ENCODE data around the gene MMD. TPM values are rescaled to one million over a fixed set of nuclear protein-coding genes. Genes with fewer than 3 reads are reported as not detected.
"Not testable (repeated sequence)": the region's sequence is repeated elsewhere in the genome, so short reads cannot be mapped to it uniquely, and the experiment has no call there.

The MMD gene
- total and polyA plus RNA-seq, 8 donors, result 1.1 to 7.0 (median 4.1) TPM

GRCh38 chr17:55423535-55423934 is 1.9 kb upstream of the MMD start:
- ATAC-seq, result no peak
- Histone ChIP-seq H3K36me3 (no peaks in the 10 kb centered on the region), H3K4me1 (peaks cover 0 to 7% (median 3%) of the 10 kb centered on the region in 3 donors), H3K27me3 (no peaks in the 10 kb centered on the region), H3K27ac (no peak overlapping the region), H3K4me3 (no peak overlapping the region), H3K9me3 (no peaks in the 10 kb centered on the region)
- WGBS, 2 donors, result 54 to 67% methylated on average over 3 of the region's 3 CpGs
- DNase-seq, result no peak
- intact Hi-C loops (cut with DNase I), result no loop called here
- no peak for FAIRE-seq
- no peak for TF ChIP-seq CTCF (IDR thresholded peaks at IDR 0.05)

GRCh38 chr17:55422828-55423164 is 1.2 kb upstream of the MMD start:
- H3K27ac ChIP-seq; H3K27me3 ChIP-seq; H3K36me3 ChIP-seq; ATAC-seq; H3K9me3 ChIP-seq; intact Hi-C loops (cut with DNase I); DNase-seq; H3K4me3 ChIP-seq; H3K4me1 ChIP-seq; FAIRE-seq: not testable (repeated sequence)
- WGBS, 2 donors, result 55 to 64% methylated on average over 6 of the region's 6 CpGs

GRCh38 chr17:55420776-55421178 is 858 bp downstream of the MMD start:
- H3K4me1 ChIP-seq, result peaks cover 0 to 7% (median 3%) of the 10 kb centered on the region in 3 donors
- H3K9me3 ChIP-seq, result no peaks in the 10 kb centered on the region
- ATAC-seq (peak; percentile 16 to 41 (median 34)), DNase-seq (peak in 5 of 6 donors; percentile 16 to 77 (median 47)), FAIRE-seq (no peak)
- peak overlapping the region; percentile 76 to 95 (median 85) for H3K4me3 ChIP-seq
- H3K36me3 ChIP-seq, result no peaks in the 10 kb centered on the region
- H3K27me3 ChIP-seq, result no peaks in the 10 kb centered on the region
- TF ChIP-seq CTCF (IDR thresholded peaks at IDR 0.05), result no peak
- H3K27ac ChIP-seq, result peak overlapping the region in 3 of 4 donors; percentile 38 to 78 (median 70)
- 0% methylated on average over 21 of the region's 21 CpGs for WGBS, 2 donors
- intact Hi-C loops (cut with DNase I), result no loop called here

GRCh38 chr17:55420067-55420775 is 1.4 kb downstream of the MMD start:
- no peak for ATAC-seq
- no peak for TF ChIP-seq CTCF (IDR thresholded peaks at IDR 0.05)
- FAIRE-seq, result no peak
- WGBS, 2 donors, result 36 to 42% methylated on average over 6 of the region's 6 CpGs
- Histone ChIP-seq H3K27me3 (no peaks in the 10 kb centered on the region), H3K27ac (peak overlapping the region in 1 of 4 donors; percentile 70), H3K9me3 (no peaks in the 10 kb centered on the region), H3K4me1 (peaks cover 0 to 7% (median 3%) of the 10 kb centered on the region in 3 donors), H3K36me3 (no peaks in the 10 kb centered on the region), H3K4me3 (peak overlapping the region; percentile 76 to 95 (median 85))
- intact Hi-C loops (cut with DNase I), result no loop called here
- no peak for DNase-seq

GRCh38 chr17:55418369-55419268 is 3.0 kb downstream of the MMD start:
- no peak for ATAC-seq
- WGBS, 2 donors, result 77 to 79% methylated on average over 3 of the region's 3 CpGs
- FAIRE-seq, result no peak

More at GRCh38 chr17:55418369-55419268, 3.0 kb downstream of the MMD start:
- Histone ChIP-seq H3K36me3 (no peaks in the 10 kb centered on the region), H3K4me1 (peaks cover 0 to 7% (median 3%) of the 10 kb centered on the region in 3 donors), H3K27me3 (no peaks in the 10 kb centered on the region), H3K9me3 (no peaks in the 10 kb centered on the region), H3K27ac (no peak overlapping the region), H3K4me3 (no peak overlapping the region)
- DNase-seq, result no peak
- intact Hi-C loops (cut with DNase I), result no loop called here
- no peak for TF ChIP-seq CTCF (IDR thresholded peaks at IDR 0.05)

All from pancreas (tissue), 10 donors.